GF-D8 (cell line): ENCODE measurements around the gene FOXA2.

Source experiments
- DNase-seq: peaks from one replicate; lab custom pipeline; 2025; lab: John Stamatoyannopoulos, UW

FOXA2 gene

DNA sequence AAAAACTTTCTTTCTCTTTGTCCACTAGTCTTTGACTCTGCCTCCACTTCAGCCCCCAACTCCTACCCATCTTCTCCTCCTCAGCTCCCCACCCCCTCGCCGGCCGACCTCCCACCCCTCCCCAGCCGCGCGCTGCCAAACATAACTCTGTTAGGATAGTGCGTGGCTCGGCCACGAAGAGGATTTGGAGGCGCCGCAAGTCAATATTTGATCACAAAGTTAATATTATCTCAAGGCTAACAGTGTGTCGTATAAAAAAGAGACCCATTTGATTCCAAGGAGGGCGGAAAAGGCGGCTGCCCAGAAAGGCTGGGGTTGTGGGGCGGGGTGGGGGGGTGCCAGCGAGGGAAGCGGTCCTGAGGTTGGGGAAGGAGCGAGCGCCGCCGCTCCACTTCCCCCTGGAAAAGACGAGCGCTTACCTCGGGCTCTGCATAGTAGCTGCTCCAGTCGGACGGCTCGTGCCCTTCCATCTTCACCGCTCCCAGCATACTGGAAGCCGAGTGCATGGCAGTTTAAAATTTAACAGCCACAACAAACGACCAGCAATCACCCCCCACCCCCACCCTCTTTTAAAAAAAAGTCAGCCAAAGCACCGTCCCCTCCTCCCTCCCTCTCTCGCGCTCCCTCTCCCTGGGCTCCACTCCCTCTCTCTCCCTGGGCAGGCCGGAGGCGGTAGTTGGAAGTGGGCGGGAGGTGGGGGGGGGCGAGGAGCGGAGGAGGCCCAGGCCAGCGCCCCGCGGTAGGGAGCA, 425 bp downstream of the FOXA2 start:
- no peak for DNase-seq

DNA sequence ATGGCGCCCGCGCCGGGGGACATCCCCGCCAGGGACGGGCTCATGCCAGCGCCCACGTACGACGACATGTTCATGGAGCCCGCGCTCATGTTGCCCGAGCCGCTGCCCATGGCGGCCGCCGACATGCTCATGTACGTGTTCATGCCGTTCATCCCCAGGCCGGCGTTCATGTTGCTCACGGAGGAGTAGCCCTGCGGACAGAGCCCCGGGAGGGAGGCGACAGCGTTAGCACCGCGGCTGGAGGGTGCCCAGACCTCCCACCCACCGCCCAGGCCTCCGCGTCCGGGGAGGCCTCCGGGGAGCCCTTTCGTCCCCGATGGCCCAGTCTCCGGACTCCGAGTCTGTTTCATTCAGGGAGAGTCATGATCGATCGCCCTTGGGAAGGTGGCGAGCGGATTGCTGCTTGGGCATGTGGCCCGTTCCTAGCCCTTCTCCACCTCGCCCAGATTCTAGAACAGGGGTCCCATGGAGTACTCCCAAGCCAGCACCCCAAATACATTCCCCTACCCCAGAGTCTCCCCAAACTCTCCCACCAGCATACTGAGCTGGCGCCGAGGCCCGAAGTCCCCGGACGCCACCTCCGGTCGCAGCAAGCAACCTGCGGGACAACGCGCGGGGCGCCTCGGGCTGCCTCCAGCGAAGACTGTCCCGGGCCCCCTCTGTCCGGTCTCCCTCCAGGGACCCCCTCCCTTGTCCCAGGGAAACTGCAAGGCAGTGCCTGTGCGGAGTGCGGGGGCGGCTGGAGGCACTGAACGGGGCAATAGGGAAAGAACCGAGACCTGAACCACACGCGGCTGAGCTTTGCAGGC, 1.2 kb downstream of the FOXA2 start:
- no peak for DNase-seq

DNA sequence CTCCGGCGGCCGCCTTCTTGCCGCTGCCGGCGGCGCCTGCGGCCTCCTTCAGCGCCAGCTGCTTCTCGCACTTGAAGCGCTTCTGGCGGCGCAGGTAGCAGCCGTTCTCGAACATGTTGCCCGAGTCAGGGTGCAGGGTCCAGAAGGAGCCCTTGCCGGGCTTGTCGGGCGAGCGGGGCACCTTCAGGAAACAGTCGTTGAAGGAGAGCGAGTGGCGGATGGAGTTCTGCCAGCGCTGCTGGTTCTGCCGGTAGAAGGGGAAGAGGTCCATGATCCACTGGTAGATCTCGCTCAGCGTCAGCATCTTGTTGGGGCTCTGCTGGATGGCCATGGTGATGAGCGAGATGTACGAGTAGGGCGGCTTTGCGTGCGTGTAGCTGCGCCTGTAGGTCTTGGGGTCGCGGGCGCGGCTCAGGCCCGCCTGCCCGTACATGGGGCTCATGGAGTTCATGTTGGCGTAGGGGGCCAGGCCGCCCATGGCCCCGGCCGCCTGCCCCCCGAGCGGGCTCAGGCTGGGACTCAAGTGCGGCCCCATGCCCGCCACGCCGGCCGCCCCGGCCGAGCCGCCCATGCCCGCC, 1.9 kb downstream of the FOXA2 start:
- DNase-seq = no peak

DNA sequence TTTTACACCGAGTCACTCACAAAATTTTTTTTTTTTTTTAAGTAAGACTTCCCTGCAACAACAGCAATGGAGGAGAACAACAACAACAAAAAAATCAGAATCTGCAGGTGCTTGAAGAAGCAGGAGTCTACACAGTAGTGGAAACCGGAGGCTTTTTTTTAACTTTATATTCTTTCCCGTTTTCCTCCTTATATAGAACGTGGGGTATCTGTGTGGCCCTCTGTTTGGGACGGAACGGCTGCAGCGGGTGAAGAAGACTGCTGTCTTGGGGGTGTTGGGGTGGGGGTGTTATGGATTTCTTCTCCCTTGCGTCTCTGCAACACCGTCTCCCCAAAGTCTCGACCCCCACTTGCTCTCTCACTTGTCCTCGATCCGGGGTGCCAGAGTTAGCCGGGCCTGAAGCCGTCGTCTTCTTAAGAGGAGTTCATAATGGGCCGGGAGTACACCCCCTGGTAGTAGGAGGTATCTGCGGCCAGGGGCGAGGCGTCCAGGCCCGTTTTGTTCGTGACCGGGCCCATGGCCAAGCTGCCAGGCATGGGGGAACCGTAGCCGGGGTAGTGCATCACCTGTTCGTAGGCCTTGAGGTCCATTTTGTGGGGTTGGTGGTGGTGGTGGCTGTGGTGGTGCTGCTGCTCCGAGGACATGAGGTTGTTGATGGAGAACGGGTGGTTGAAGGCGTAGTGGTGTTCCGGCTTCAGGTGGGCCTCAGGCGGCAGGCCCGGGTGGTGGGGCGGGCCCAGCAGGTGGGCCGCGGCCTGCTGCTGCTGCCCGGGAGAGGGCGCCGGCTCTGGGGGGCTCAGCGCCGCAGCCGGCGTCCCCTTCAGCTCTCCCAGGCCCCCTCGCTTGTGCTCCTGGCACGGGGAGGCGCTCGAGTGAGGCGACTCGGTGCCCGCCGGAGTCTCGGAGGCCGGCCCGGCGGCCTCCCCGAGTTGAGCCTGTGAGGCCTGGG, 2.7 kb downstream of the FOXA2 start:
- no peak for DNase-seq

DNA sequence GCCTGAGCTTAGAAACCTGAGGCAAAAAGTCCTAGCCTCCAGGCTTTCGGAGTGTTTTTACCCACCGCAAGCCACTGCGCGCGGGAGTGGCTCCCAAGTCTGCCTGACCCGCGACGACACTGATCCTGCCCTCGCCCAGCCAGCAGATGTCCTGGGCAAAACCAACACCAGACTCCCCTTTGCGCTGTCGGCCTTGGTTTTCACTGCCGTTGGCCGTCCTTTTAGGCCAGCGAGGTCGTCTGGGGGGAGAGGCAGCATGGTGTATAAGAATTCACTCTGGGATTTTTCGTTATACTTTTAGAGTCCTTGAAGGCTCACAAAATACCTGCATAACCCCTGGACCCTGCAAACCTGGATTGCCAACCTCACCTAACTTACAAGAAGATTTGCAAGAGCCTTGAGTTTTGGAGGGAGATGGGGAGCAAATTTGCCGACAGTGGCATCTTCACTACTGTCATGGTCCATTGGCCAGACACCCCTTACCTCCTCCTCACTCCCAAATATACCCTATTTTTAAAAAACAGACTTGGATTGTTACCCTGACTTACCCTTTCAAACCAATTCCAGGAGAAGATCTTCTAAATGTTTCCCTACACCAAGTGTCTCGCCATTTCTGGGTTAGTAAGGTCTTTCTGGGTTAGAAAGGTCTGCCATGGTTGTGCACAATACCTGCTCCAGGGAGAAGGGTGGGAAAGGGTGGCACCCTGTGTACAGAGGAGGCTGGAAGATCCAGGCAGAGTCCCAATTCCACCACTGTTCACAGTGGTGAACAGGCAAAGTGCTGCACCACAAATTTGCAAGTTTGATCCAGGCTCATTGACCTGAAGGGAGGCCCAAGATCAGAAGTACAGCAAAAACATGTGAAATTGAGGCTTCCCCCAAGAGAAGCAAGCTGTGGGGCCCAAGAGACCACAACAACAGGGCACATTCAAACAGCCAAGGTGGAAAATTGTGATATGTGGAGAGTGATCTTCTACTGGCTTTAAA, 4.4 kb downstream of the FOXA2 start:
- no peak for DNase-seq

DNA sequence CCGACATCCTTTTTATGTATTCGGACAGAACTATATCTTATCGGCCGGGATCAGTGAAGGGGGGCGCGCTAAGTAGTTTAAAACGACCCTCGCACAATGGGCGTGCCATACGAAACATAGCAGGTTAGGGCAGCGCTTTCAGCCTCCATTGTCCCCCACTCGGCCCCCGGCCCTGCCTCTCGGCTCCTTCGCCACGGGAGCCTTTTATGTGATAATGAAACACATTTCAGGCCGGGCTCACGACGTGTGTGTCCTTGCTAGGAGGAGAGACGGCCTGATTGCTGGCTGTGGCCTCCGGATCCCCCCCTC, 5.3 kb downstream of the FOXA2 start:
- DNase-seq = no peak

DNA sequence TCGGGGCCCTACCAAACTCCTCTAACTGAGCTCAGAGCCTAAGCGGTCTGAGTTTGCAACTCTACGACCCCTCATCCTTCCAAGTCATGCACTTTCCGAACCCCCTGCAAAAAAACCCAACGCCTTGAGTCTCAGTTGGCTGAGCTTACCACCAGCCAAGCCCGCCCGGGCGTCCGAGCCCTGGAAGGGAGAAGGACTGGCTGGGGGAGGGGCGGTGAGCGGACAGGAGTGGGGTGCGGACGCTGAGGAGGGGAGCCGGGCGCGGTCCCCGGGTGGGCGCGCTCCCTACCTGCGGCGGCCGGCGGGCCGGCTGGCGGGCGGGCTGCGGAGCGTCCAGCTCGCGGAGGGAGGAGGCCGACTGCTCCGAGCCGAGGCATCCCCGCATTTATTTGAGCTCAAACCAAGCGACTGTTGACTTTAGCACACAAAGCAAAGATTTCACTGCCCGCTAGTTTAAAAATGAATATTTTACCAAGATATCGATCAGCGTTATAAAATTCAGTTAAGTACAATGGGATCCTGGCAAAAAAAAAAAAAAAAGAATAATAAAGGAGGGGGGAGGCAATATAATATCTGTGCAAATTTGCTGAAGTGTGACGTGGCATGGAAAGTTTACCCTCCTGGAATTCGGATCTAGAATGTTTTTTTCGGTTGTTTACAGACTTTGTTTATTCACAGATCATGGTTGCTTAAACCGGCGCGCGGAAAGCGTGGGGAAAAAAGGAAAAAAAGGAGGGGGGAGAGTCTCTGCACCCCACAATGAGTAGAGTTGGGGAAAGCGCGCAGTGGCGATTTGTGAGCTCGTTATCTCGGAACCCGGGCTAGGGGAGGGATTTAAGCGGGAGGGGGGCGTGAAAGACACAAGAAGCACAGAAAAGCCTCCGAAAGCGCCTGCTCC, 5.9 kb downstream of the FOXA2 start:
- DNase-seq = no peak

DNA sequence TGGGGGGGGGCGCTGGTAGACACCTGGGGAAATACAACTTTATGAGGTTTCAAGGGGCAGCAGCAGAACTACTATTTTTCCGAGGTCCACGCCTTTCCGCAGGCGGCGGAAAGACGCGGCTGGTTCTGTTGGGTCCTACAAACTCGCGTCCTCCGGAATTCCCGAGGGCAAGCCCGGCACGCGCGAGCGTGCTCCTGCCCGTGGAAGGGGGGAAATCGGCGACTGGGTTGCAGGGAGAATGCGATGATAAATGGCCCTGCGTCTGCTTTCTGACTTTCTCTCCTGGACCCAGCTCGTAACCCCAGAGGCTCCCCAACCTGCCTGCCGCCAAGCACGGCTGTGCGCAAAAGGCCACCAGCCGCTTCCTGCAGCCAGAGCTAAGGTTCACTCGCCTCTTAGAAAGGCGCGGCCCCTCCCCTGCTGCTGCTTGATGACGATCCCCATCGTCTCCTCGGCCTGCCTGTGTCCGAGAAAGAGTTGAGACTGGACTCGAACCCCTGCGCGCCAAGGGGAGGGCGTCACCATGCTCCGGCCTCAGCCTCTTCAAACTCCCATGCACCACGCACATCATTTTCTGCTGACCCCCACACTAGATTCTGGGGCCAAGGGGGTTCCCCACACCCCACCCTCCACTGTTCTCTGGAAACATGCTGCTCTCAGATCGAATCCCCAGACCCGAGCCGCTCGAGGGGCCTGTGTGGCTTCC, 6.7 kb downstream of the FOXA2 start:
- DNase-seq = no peak

DNA sequence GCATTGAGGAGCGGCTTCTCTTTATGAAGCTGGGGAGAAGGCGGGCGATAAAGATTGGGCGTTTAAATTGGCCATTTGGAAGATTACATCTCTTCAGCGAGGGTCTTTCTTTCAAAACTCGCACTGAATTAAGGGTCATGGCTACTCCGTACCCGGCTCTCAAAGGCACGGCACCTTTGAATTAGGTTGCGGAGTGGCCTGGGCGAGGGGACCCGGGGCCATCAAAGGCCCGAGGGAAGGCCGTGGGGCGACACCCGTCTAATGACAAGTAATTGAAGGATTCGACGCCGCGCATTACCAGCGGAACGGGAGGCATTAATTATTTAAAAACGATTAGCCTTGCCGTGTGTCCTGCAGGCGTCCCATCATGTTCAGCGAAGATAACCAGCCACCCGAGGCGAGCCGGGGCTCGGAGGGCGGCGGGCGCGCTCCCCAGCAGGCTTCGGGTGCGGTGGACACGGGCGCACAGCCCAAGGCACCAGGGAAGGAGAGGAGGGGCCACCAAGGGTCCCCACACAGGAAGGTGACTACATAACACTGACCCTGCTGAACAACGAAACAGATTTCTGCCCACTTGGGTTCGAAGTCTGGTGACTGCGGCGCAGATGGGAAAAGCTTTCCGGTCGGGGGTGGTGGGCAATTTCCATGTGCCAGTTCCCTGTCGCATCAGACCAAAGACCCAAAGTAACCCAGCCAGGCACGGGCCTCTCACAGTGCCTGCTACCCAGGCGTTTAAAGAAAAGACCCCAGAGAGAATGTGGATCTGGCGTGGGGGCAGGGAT, 7.4 kb downstream of the FOXA2 start:
- no peak for DNase-seq

DNA sequence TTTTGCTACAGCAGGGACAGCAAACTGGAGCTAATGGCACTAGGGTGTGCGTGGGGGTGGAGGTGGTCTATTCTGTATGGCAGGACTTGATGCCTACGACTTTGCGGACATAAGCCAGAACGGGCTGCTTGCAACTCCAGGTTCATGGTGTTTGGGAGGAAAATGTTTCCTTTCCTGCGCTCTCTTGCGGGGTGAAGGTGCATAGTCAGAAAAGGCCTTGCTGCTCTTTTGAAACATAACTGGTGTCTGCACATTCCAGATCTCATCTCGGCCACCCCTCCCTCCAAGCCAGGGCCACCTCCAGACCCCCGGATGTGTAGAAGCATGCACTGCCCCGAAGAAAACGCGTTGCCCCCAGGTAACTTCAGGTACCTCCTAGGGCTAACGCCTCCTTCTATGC, 8.1 kb downstream of the FOXA2 start:
- DNase-seq = no peak

DNA sequence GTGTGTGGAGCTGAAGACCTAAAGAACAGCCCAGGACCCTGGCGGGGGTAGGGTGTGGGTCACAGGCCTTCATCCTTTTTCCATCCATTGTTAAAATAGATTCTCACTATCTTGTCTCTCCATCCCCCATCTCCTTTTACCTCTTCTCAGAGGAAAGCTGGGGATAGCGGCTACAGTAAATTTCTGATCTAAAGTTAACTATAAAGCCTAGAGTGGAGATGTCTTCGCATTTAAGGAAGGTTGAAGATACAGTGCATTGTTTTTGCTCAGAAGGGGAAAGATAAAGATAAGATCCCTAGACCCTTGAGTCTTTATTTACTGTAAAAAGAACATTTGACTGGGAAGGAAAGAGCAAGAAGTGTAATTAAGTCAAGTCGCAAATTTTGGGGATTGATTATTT, 8.6 kb downstream of the FOXA2 start:
- no peak for DNase-seq

DNA sequence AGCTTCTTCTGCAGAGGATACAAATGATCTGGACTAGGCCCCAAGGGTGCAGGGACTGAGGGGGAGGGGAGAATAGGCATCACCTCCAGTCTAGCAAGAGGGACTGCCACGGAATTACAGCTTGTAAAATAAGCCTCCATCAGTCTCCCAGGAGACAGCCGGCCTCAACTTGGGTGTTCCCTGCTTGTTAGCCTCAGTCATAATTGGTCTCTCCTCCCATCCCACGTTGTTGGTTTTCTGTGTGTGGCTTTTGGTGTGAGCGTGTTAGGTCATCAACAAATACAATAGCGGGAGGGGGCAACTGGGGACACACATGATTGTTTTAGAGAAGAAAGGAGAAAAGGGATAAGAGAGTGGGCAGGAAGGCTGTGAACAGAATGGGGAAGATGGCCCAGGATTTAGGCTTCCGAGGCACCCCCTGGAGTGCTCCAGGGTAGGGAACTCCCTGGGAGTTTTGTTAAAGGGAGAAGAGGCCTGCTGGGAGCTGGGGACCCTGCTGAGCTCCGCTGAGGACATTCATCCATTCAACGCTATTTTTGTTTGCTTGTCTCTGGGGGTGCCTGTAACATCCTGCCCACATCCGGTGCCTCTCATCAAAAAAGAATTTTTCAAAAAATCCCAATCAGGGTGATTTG, 9.2 kb downstream of the FOXA2 start:
- no peak for DNase-seq

DNA sequence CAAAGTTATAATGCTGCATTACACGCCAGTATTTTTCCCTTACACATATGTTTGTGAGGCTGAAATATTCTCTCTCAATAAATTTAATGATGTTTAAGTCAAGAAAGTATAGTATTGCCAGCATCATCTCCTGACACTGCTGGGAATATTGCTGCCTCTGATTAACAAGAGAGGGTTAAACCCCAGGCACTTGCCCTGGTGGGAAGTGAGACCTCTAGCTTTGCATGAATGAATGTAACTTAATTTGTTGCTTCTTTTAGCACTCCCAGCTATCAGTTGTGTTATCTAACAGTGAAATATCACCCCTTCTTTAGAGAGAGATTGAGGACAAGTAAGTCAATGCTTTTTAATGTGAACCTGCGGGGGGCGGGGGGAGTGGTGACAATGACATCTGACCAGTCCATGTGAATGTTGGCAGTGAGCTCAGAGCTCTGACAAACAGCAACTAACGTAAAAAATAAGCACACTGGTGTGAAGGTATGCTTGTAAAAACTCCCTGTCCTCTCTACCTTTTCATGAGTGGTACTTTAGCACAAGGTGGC, 9.8 kb downstream of the FOXA2 start:
- DNase-seq = no peak

DNA sequence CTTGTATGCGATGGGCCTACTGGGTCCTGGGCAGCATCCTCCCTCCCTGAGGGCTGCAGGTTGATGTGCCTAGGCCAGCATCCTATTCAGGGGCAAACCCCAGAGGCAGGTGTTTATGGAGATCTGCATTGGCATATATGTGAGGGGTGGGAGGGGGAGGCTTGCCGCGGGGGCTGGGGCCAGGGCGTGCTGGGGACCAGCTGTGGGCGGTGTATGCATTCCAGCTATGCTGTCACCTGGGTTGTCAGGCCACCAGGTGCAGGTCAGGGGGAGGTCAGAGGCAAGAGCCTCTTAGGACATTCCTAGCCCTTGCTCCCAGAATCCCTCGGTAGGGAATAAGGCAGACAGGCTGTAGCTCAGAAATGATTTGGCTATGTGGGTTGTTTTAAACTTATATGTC, 11.9 kb downstream of the FOXA2 start:
- no peak for DNase-seq

DNA sequence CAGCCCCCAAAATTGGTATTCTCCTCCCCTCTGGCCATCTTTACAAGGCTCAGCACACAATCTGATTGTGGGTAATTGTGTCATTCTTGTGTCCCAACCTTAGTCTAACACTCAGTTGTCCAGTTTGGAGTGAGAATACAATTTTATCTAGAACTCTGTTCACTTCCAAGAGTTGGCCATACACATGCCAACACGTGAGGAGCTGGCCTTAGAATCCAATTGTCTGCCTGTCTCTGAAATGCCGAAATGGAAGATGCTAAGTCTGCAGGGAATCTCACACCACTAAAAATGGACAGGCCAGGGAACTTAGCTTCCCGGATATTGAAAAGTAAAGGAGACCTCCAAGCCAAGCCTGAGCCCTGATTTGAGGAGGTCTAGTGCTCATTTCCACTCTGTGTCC, 12.3 kb downstream of the FOXA2 start:
- no peak for DNase-seq

DNA sequence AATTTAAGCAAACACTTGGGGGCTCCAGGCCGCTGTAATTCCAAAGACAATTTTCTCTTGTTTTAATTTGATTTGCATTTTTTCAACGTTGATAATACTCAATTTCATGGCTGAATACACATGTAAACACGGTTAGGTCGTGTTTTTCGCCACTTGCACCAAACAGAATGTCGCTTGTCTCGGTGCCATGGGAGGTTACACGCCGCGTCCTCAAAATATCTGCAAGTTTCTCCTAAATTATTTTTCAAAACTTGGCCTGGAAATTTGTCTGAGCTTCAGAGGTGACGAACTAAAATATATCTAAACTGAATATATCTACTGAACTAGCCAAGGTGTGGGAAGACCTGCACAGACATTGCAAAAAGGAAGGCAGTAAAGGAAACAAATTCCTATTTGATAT, 15.0 kb downstream of the FOXA2 start:
- DNase-seq = no peak

DNA sequence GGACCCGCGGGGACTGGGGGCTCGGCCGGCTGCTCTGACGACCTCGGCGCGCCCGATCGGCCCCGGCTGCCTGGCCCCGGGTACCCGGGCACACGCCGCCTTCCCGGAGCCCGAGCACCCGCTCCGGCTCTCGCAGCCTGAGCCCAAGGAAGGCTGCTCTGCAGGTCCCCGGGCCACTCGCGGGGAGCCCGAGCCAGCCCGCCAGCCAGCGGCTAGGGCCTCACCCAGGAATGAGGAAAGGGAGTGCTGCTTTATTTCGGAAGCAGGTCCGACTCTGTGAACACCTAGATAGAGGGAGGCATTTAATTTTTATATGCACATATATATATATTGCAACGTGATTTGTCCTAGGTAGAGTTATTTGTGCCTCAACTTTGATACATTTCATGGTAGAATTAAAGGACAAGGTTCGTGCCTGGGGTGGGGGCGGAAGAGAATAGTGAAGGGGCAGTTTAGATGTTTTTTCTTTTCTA, 15.5 kb downstream of the FOXA2 start:
- DNase-seq = no peak
